Measurements from ENCODE around the gene NTSR1.

NTSR1 gene

GRCh38 chr20:62696989-62697388, 11.6 kb upstream of the NTSR1 start:
- Histone ChIP-seq H3K4me3 (ENCODE audit: low read length) (no peak overlapping the region), H3K27ac (ENCODE audit: low read depth, low read length) (no peak overlapping the region), H3F3A (ENCODE audit: control insufficient read depth, insufficient read depth) (no peaks in the 10 kb centered on the region), H3K4me1 (ENCODE audit: control insufficient read depth, low read length) (no peaks in the 10 kb centered on the region), H4K20me1 (ENCODE audit: control insufficient read depth, insufficient read depth, low read depth, low read length) (no peaks in the 10 kb centered on the region), H3K9me3 (ENCODE audit: control insufficient read depth, insufficient read depth, low read length) (no peaks in the 10 kb centered on the region), H3K36me3 (ENCODE audit: control insufficient read depth, low read length) (no peaks in the 10 kb centered on the region), H3K9me2 (replicated peaks; ENCODE audit: control insufficient read depth, low read length) (no peaks in the 10 kb centered on the region), H3K4me2 (ENCODE audit: low read length) (no peak overlapping the region), H3K27me3 (ENCODE audit: control insufficient read depth, low read length) (no peaks in the 10 kb centered on the region), H3K79me2 (ENCODE audit: control insufficient read depth, low read length) (no peaks in the 10 kb centered on the region)
- TF ChIP-seq EZH2phosphoT487 (IDR thresholded peaks at IDR 0.05; ENCODE audit: borderline replicate concordance, low read length) = no peak
- TF ChIP-seq, protein P1, sequence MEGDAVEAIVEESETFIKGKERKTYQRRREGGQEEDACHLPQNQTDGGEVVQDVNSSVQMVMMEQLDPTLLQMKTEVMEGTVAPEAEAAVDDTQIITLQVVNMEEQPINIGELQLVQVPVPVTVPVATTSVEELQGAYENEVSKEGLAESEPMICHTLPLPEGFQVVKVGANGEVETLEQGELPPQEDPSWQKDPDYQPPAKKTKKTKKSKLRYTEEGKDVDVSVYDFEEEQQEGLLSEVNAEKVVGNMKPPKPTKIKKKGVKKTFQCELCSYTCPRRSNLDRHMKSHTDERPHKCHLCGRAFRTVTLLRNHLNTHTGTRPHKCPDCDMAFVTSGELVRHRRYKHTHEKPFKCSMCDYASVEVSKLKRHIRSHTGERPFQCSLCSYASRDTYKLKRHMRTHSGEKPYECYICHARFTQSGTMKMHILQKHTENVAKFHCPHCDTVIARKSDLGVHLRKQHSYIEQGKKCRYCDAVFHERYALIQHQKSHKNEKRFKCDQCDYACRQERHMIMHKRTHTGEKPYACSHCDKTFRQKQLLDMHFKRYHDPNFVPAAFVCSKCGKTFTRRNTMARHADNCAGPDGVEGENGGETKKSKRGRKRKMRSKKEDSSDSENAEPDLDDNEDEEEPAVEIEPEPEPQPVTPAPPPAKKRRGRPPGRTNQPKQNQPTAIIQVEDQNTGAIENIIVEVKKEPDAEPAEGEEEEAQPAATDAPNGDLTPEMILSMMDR (IDR thresholded peaks at IDR 0.05; ENCODE audit: low read depth, low read length, poor library complexity, severe bottlenecking) = no peak

DNA sequence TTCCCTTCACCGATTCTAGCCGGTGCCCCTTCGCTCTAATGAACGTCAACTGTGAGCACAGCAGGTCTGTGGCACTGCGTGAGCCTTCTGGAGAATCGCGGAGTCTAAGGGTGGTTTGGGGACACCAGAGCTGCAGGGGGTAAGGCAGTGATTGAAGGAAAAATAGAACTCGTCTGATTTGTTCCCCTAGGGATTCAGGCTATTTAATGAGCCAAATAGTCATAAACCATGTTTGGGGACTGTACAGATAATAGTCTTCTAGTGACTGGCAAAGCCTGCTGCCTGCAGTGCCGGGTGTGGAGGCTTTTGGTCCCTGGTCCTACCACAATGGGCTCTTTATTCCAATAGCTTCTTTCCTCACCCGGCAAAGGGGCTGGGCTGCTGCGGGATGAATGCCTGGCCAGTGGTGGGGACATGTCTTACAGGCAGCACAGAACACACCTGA, 11.1 kb upstream of the NTSR1 start:
- no peaks in the 10 kb centered on the region for H3K79me2 ChIP-seq (ENCODE audit: control insufficient read depth, low read length)

DNA sequence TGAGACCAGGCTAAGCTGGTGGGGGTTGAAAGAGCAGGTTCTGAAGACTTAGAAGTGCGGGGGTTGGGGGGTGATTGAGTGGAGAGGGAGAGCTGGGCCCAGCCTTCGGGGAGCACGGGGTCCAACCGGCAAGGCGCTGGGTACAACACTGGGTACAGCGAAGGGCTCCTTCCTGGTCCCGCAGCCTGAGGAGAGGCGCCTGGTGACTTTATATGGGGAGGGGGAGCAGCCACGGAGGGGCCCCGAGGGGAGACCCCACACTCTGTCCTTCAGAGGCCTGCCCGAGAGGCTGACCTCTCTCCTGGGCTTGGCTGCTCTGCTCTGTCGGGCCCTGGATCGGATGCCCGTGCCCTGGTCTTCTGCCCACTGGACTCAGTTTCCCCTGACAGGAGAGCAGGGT, 10.4 kb upstream of the NTSR1 start:
- Histone ChIP-seq H4K20me1 (ENCODE audit: control insufficient read depth, insufficient read depth, low read depth, low read length) (no peaks in the 10 kb centered on the region), H3K4me2 (ENCODE audit: low read length) (no peak overlapping the region), H3K27me3 (ENCODE audit: control insufficient read depth, low read length) (no peaks in the 10 kb centered on the region), H3K79me2 (ENCODE audit: control insufficient read depth, low read length) (no peaks in the 10 kb centered on the region), H3K9me2 (replicated peaks; ENCODE audit: control insufficient read depth, low read length) (no peaks in the 10 kb centered on the region), H3K27ac (ENCODE audit: low read depth, low read length) (no peak overlapping the region), H3K9me3 (ENCODE audit: control insufficient read depth, insufficient read depth, low read length) (no peaks in the 10 kb centered on the region), H3F3A (ENCODE audit: control insufficient read depth, insufficient read depth) (no peaks in the 10 kb centered on the region), H3K4me3 (ENCODE audit: low read length) (no peak overlapping the region), H3K4me1 (ENCODE audit: control insufficient read depth, low read length) (no peaks in the 10 kb centered on the region), H3K36me3 (ENCODE audit: control insufficient read depth, low read length) (no peaks in the 10 kb centered on the region)
- TF ChIP-seq, protein P1 (IDR thresholded peaks at IDR 0.05; ENCODE audit: low read depth, low read length, poor library complexity, severe bottlenecking) = no peak
- TF ChIP-seq EZH2phosphoT487 (IDR thresholded peaks at IDR 0.05; ENCODE audit: borderline replicate concordance, low read length) = no peak

More for the DNA sequence above, 11.1 kb upstream of the NTSR1 start:
- H3K4me1 ChIP-seq (ENCODE audit: control insufficient read depth, low read length) = no peaks in the 10 kb centered on the region
- no peaks in the 10 kb centered on the region for H3F3A ChIP-seq (ENCODE audit: control insufficient read depth, insufficient read depth)
- no peaks in the 10 kb centered on the region for H4K20me1 ChIP-seq (ENCODE audit: control insufficient read depth, insufficient read depth, low read depth, low read length)
- H3K4me3 ChIP-seq (ENCODE audit: low read length) = no peak overlapping the region
- H3K9me2 ChIP-seq (replicated peaks; ENCODE audit: control insufficient read depth, low read length) = no peaks in the 10 kb centered on the region
- TF ChIP-seq, protein P1 (IDR thresholded peaks at IDR 0.05; ENCODE audit: low read depth, low read length, poor library complexity, severe bottlenecking) = no peak
- no peak for TF ChIP-seq EZH2phosphoT487 (IDR thresholded peaks at IDR 0.05; ENCODE audit: borderline replicate concordance, low read length)
- no peak overlapping the region for H3K27ac ChIP-seq (ENCODE audit: low read depth, low read length)
- H3K36me3 ChIP-seq (ENCODE audit: control insufficient read depth, low read length) = no peaks in the 10 kb centered on the region
- no peaks in the 10 kb centered on the region for H3K9me3 ChIP-seq (ENCODE audit: control insufficient read depth, insufficient read depth, low read length)
- H3K27me3 ChIP-seq (ENCODE audit: control insufficient read depth, low read length) = no peaks in the 10 kb centered on the region
- no peak overlapping the region for H3K4me2 ChIP-seq (ENCODE audit: low read length)

All from DOHH2 (cell line).